DND-41 (cell line): ENCODE results near the gene DUT.

Experiments used
- EZH2 ChIP-seq: IDR thresholded peaks from 3 replicates; pipeline ENCODE4 v1.6.1; 2012; ENCODE audit warnings: borderline replicate concordance, low read depth, mild to moderate bottlenecking, moderate library complexity, low read length, inconsistent platforms; ENCODE audit not compliant: severe bottlenecking
- TF ChIP-seq, protein P1 (sequence below): IDR thresholded peaks from 2 replicates; pipeline ENCODE4 v1.5.1; 2012; ENCODE audit warnings: borderline replicate concordance, low read length, moderate library complexity, mild to moderate bottlenecking; ENCODE audit not compliant: poor library complexity, severe bottlenecking; ENCODE audit errors: extremely low read depth

DNA sequence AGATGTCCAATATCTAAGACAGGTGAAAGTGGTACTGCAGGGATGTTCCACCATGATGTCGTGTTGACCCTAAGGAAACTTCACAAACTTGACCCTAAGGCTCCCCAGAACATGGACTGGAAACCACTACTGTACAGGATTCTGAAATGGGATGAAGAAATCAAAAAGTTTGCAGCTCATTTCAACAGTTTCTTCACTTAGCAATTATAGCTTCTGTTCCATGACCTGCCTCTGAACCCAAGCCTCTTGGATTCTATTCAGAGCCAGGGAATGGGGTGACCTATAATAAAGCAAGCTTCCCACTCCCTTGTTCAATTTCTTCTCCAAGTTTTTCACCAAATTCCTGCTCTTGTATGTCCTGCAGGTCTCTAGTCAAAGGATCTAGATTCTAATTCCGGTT lies 40.7 kb downstream of the DUT start:
- TF ChIP-seq, protein P1, sequence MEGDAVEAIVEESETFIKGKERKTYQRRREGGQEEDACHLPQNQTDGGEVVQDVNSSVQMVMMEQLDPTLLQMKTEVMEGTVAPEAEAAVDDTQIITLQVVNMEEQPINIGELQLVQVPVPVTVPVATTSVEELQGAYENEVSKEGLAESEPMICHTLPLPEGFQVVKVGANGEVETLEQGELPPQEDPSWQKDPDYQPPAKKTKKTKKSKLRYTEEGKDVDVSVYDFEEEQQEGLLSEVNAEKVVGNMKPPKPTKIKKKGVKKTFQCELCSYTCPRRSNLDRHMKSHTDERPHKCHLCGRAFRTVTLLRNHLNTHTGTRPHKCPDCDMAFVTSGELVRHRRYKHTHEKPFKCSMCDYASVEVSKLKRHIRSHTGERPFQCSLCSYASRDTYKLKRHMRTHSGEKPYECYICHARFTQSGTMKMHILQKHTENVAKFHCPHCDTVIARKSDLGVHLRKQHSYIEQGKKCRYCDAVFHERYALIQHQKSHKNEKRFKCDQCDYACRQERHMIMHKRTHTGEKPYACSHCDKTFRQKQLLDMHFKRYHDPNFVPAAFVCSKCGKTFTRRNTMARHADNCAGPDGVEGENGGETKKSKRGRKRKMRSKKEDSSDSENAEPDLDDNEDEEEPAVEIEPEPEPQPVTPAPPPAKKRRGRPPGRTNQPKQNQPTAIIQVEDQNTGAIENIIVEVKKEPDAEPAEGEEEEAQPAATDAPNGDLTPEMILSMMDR = no peak
- TF ChIP-seq EZH2 = no peak
